GM18511 (cell line): ENCODE results near the gene P2RX6.

Experiments
- ATAC-seq: cut with Tn5 transposase; IDR thresholded peaks from one replicate; pipeline ENCODE4 v1.9.1; 2021; ENCODE audit warnings: mild to moderate bottlenecking, moderate library complexity; ENCODE audit not compliant: unreplicated experiment

Gene P2RX6

GRCh38 chr22:21012446-21013407 lies 2.2 kb upstream of the P2RX6 start:
- no peak for ATAC-seq

GRCh38 chr22:21013657-21014201 lies 1.2 kb upstream of the P2RX6 start:
- ATAC-seq: peak; percentile 8

GRCh38 chr22:21014202-21014725 lies 701 bp upstream of the P2RX6 start:
- ATAC-seq: peak; percentile 95

GRCh38 chr22:21015466-21016006 lies 571 bp downstream of the P2RX6 start:
- no peak for ATAC-seq

- no peak for ATAC-seq
Observed at GRCh38 chr22:21016644-21017420, 1.9 kb downstream of the P2RX6 start.

- ATAC-seq: no peak
Observed at GRCh38 chr22:21018314-21018713, 3.3 kb downstream of the P2RX6 start.

- no peak for ATAC-seq
Observed at GRCh38 chr22:21020802-21021429, 6.0 kb downstream of the P2RX6 start.

GRCh38 chr22:21022507-21022906 lies 7.5 kb downstream of the P2RX6 start:
- no peak for ATAC-seq

DNA sequence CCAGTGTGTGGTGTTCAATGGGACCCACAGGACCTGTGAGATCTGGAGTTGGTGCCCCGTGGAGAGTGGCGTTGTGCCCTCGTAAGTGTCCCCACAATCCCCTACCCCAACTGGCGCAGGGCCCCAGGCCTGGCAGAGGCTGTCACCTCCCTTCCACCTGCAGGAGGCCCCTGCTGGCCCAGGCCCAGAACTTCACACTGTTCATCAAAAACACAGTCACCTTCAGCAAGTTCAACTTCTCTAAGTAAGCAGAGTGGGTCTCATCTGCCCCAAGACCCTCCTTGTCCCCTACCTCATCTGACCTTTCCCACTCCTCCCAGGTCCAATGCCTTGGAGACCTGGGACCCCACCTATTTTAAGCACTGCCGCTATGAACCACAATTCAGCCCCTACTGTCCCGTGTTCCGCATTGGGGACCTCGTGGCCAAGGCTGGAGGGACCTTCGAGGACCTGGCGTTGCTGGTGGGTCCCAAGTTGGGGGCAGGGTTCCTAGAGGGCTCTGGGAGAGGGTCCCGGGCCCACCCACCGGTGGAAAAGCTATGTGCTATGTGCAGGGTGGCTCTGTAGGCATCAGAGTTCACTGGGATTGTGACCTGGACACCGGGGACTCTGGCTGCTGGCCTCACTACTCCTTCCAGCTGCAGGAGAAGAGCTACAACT lies 8.1 kb downstream of the P2RX6 start:
- ATAC-seq: no peak

DNA sequence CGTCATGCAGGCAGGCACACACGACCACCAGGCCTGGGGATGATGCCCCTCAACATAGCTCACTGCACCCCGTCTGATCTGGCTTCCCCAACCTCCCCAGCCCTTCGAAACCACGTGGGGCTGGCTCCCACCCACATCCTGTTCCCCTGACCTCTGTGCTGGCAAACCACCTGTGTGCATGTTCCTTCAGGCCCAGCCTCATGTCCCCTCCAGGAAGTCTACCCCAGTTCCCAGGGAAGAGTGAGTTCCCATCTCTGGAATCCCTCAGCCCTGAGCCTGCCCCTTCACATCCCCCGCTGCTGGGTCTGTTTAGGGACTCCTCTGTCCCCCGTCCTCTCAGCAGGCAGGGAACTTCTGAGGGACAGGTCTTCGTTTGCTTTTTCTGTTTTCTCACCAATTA lies 10.3 kb downstream of the P2RX6 start:
- ATAC-seq: no peak

DNA sequence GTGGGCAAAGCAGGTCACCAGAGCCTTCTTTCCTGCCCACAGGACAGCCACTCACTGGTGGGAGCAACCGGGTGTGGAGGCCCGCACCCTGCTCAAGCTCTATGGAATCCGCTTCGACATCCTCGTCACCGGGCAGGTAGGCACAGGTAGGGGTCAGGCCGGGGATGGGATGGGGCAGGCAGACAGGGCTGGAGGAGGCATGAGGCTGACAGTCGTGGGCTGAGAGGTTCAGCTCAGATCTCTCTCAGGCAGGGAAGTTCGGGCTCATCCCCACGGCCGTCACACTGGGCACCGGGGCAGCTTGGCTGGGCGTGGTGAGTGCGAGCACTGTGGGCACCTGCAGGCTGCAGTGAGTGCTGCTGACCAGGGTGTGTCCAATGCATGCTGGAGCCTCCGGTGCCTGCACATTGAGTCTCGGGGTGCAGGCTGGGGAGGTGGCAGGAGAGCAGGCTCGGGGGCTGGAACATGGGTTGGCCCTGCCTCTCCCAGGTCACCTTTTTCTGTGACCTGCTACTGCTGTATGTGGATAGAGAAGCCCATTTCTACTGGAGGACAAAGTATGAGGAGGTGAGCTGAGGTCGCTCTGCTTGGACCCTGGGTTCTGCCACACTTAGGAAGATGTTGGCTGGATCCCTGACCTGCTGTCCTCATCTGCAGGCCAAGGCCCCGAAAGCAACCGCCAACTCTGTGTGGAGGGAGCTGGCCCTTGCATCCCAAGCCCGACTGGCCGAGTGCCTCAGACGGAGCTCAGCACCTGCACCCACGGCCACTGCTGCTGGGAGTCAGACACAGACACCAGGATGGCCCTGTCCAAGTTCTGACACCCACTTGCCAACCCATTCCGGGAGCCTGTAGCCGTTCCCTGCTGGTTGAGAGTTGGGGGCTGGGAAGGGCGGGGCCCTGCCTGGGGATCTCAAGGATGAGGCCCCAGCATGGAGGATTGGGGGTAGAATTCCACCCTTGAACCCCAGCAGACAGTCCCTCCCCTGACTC lies 11.1 kb downstream of the P2RX6 start:
- no peak for ATAC-seq

DNA sequence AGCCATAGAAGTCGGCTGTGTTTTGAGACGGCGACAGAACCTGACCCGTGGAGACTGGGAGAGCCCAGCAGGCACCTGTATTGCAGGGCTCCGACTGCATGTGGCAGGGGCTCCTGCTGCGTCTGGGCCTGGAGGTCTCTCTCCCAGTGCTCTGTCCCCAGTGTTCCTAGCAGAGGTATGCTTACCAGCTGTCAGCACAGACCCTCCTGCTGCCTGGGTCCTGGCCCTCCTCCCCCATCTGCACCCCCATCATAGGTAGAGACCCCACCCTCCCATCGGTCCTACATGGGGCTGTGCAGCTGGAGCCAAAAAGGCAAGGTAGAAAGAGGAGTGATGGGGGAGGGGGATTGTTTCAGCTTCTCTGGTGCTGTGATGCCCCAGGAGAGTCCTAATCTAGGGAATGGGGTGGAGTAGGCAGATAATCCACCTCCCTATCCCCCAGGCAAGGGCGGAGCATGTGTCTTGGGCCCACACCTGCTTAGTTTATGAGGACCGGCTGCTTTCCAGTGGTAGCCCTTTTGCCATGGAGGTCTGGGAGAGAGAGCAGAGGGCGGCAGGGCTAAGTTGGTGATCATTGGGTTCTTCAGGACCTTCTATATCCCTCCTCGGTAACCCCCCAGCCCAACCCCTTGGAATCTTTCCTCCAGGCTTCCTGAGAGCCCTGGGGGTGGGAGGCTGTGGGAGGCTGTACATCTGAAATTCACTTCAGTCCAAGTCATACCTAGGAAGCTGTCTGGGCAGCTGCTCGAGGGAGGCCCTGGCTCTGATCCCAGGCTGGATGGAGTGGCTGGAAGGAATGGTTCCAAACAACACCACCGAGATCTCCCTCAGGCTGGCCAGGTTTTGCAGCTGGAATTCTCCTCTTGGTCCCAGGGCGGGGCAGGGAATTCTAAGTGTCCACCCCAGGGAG lies 12.1 kb downstream of the P2RX6 start:
- no peak for ATAC-seq

DNA sequence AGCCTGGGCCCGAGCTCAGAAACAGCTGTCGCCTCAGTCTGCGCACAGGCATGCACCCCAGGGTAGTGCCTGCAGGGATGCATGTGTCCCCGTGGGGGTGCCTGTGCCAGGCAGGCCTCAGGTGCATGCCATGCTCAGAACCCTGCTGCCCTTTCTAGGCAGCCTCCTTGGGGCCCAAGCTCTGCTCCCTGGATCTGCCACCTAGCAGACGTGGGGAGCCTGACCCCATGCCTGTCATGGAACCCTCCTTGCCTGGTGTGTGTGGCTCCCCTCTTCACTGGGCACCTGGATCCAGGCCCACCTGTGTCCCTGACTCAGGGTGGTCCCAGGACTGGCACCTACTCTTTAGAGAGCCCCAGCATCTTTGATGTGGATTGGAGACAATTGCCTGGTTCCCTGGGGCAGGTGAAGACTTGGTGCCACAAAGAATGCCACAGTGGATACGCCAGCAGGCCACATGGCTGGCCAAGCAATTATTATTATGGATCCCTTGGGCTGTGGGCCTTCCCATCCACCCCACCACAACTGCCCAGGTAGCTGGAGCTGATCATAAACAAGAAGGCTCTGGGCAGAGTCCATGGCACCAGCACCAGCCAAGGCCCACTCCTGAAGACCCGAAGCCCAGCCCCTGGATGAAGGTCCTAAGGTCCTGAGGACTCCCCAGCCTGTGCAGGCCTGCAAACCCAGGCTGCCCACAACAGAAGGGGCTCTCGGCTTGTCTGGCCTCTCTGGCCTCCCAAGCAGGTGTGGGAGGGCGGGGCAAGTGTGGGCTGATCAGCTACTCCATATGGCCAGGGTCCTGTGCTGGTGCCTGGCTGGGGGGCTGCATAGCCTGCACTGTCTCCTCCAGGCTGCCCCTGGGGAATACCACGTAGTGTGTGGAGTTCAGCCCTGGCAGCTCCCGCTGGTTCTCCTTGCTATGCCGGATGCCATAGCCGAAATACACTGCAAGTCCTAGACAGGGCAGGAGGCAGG lies 13.6 kb downstream of the P2RX6 start:
- no peak for ATAC-seq

DNA sequence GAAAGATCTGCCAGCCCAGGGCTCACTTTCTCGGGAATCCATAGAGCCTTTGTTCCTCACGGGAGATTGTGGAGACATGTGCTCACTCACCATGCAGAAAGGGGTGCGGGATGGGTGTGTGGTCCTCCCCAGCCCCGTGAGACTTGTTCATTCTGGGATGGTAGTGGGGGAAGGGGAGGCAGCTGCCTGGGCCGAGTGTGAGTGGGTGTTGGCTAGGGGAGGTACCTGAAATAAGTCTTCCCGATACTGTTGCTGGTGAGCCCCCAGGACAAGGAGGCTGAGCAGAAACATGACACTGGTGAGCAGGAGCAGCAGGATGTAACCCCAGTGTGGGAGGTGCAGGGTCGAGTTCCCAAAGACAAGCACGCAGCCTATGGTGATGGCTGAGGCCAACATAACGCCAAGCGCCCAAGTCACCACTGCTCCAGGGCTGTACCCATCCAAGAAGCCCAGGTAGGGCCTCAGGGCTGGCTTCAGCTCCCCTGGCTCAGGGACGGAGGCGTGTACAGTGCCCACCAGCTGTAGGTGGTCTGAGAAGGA lies 14.6 kb downstream of the P2RX6 start:
- ATAC-seq: no peak

GRCh38 chr22:21030032-21030431 lies 15.1 kb downstream of the P2RX6 start:
- no peak for ATAC-seq
